HepG2 (cell line): ENCODE measurements around the gene RDH12. TPM values are rescaled to one million over a fixed set of nuclear protein-coding genes. Genes with fewer than 3 reads are reported as not detected.

Source experiments
- DNMT3B ChIP-seq: conservative IDR thresholded peaks from 2 replicates; pipeline ENCODE4 v1.6.1; 2016; ENCODE audit warnings: missing biosample characterization, control low read depth
- ELF1 ChIP-seq: sonication (generic); formaldehyde crosslinking; IDR thresholded peaks from 2 replicates; pipeline ENCODE4 v1.4.0; 2020; ENCODE audit warnings: missing genetic modification reagents
- ERF ChIP-seq: IDR thresholded peaks from 2 replicates; pipeline ENCODE4 v1.6.1; 2018; ENCODE audit warnings: missing biosample characterization, missing genetic modification reagents
- FIP1L1 ChIP-seq: fragments of 200-400 bp; formaldehyde crosslinking; IDR thresholded peaks from 2 replicates; pipeline ENCODE4 v1.6.1; 2018; ENCODE audit warnings: low read depth, mild to moderate bottlenecking, low read length, moderate library complexity, borderline replicate concordance; ENCODE audit not compliant: insufficient read depth
- HDAC1 ChIP-seq: sonication (generic); formaldehyde crosslinking; IDR thresholded peaks from 2 replicates; pipeline ENCODE4 v1.5.1; 2020; ENCODE audit warnings: mild to moderate bottlenecking, missing genetic modification reagents
- KLF11 ChIP-seq: IDR thresholded peaks from 2 replicates; pipeline ENCODE4 v1.6.1; 2016; ENCODE audit warnings: missing compliant biosample characterization
- MZF1 ChIP-seq: sonication (generic); formaldehyde crosslinking; IDR thresholded peaks from 2 replicates; pipeline ENCODE4 v1.8.1; 2023; ENCODE audit warnings: mild to moderate bottlenecking, missing genetic modification reagents, borderline replicate concordance
- NFE2L2 ChIP-seq: fragments of 150-350 bp; IDR thresholded peaks from 2 replicates; pipeline ENCODE4 v1.6.1; 2014; ENCODE audit warnings: low read length
- RFXAP ChIP-seq: sonication (generic); formaldehyde crosslinking; IDR thresholded peaks from 2 replicates; pipeline ENCODE4 v1.4.0; 2020; ENCODE audit warnings: missing genetic modification reagents, borderline replicate concordance
- SOX5 ChIP-seq: IDR thresholded peaks from 2 replicates; pipeline ENCODE4 v1.6.1; 2016; ENCODE audit warnings: borderline replicate concordance
- TARDBP ChIP-seq: sonication (generic); formaldehyde crosslinking; IDR thresholded peaks from 2 replicates; pipeline ENCODE4 v1.8.0; 2022; ENCODE audit warnings: mild to moderate bottlenecking, missing genetic modification reagents
- ZKSCAN5 ChIP-seq: sonication (generic); formaldehyde crosslinking; IDR thresholded peaks from 2 replicates; pipeline ENCODE4 v1.5.1; 2020; ENCODE audit warnings: mild to moderate bottlenecking, missing genetic modification reagents
- ZNF292 ChIP-seq: sonication (generic); formaldehyde crosslinking; IDR thresholded peaks from 2 replicates; pipeline ENCODE4 v1.8.1; 2022; ENCODE audit warnings: mild to moderate bottlenecking, low read depth, missing genetic modification reagents, borderline replicate concordance
- ZNF496 ChIP-seq: sonication (generic); formaldehyde crosslinking; IDR thresholded peaks from 2 replicates; pipeline ENCODE4 v1.8.1; 2023; ENCODE audit warnings: mild to moderate bottlenecking, moderate library complexity, missing genetic modification reagents; ENCODE audit not compliant: insufficient replicate concordance
- ZNF567 ChIP-seq: sonication (generic); formaldehyde crosslinking; IDR thresholded peaks from 2 replicates; pipeline ENCODE4 v1.8.1; 2023; ENCODE audit warnings: mild to moderate bottlenecking, missing genetic modification reagents, borderline replicate concordance
- ZNF737 ChIP-seq: sonication (generic); formaldehyde crosslinking; IDR thresholded peaks from 2 replicates; pipeline ENCODE4 v1.5.0; 2020; ENCODE audit warnings: missing genetic modification reagents, mild to moderate bottlenecking, borderline replicate concordance
- polyA plus RNA-seq, 8 experiments: library from polyadenylated mRNA; depleted of rRNA in 3 of 8; stranded (reverse) in 7 of 8; unstranded in 1 of 8; fragments of >200 nt; fragmentation: Illumina TruSeq in 4 of 8; extraction: Trizol in 4 of 8; gene quantifications; 2 replicates each; pipeline versions ENCODE4 v1.2.1 to v1.2.3, GENCODE V29; 2011 to 2016; ENCODE audit warnings: low read depth in 4 of 8, missing spikeins in 1 of 8, mixed read lengths in 1 of 8; ENCODE audit not compliant: insufficient read depth in 1 of 8
- total RNA-seq, 5 experiments: library from RNA; depleted of rRNA; stranded (reverse); fragments of >200 nt; fragmentation: Illumina TruSeq; extraction: Trizol; gene quantifications; 2 replicates each; pipeline ENCODE4 v1.2.3, GENCODE V29; 2016; ENCODE audit warnings: low read depth in 1 of 5
- TF ChIP-seq, protein P1 (sequence below): sonication (generic); formaldehyde crosslinking; IDR thresholded peaks from 2 replicates; pipeline ENCODE4 v1.4.0; 2020; ENCODE audit warnings: missing genetic modification reagents, mild to moderate bottlenecking, borderline replicate concordance
- TF ChIP-seq, protein P2 (sequence below): sonication (generic); formaldehyde crosslinking; IDR thresholded peaks from 2 replicates; pipeline ENCODE4 v1.8.0; 2022; ENCODE audit warnings: mild to moderate bottlenecking, missing genetic modification reagents; ENCODE audit not compliant: insufficient replicate concordance
- TF ChIP-seq, protein P3 (sequence below): sonication (generic); formaldehyde crosslinking; IDR thresholded peaks from 2 replicates; pipeline ENCODE4 v1.4.0; 2020; ENCODE audit warnings: missing genetic modification reagents, borderline replicate concordance
- TF ChIP-seq, protein P4 (sequence below): IDR thresholded peaks from 2 replicates; pipeline ENCODE4 v1.6.1; 2012; ENCODE audit warnings: low read depth, low read length, improper control_type of control experiment
- TF ChIP-seq, protein P5 (sequence below): sonication (generic); formaldehyde crosslinking; IDR thresholded peaks from 2 replicates; pipeline ENCODE4 v1.4.0; 2020; ENCODE audit warnings: missing genetic modification reagents

RDH12 gene
- total and polyA plus RNA-seq, 2 of the 13 experiments (the other 11 are each of a cell fraction or from before 2014, with no cell fraction given) = 1.6 to 2.1 TPM

DNA sequence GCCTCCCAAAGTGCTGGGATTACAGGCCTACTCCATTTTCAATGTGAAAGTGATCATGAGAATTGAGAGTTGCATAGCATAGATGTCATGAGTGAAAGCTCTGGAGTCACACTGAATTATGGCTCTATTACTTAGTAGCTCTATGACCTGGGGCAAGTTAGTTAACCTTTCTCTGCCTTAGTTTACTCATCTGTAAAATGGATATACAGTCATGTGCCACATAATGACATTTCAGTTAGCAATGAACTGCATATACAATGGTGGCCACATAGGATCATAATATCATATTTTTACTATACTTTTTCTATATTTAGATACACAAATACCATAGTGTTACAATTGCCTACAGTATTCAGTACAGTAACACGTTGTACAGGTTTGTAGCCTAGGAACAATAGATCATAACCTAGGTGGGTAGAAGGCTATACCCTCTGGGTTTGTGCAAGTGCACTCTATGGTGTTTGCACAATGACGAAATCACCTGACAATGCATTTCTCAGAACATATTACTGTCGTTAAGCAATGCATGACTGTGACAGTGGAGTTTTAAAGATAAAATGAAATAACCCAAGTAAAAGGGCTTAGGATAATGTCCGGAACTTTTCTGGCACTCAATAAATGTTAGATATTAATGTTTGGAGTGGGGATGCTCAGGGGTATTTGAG lies 61.6 kb downstream of the RDH12 start (continued):
- no peak for TF ChIP-seq FIP1L1
- no peak for TF ChIP-seq ZNF737
- no peak for TF ChIP-seq ELF1 (CRISPR knock-in tag)
- TF ChIP-seq DNMT3B (CRISPR knock-in tag) = no peak
- no peak for TF ChIP-seq ZNF567 (CRISPR knock-in tag)
- no peak for TF ChIP-seq RFXAP (CRISPR knock-in tag)
- TF ChIP-seq ZNF496 = no peak
- TF ChIP-seq ERF (CRISPR knock-in tag) = 0 out of 2 replicates have a peak, but pooled peaks have one; percentile 21
- TF ChIP-seq TARDBP = no peak
- TF ChIP-seq NFE2L2 = 0 out of 2 replicates have a peak, but pooled peaks have one; percentile 2
- TF ChIP-seq MZF1 = no peak
- TF ChIP-seq, protein P1, sequence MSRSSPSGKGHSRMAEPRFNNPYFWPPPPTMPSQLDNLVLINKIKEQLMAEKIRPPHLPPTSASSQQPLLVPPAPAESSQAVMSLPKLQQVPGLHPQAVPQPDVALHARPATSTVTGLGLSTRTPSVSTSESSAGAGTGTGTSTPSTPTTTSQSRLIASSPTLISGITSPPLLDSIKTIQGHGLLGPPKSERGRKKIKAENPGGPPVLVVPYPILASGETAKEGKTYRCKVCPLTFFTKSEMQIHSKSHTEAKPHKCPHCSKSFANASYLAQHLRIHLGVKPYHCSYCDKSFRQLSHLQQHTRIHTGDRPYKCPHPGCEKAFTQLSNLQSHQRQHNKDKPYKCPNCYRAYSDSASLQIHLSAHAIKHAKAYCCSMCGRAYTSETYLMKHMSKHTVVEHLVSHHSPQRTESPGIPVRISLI (CRISPR knock-in tag) = no peak
- TF ChIP-seq, protein P2, sequence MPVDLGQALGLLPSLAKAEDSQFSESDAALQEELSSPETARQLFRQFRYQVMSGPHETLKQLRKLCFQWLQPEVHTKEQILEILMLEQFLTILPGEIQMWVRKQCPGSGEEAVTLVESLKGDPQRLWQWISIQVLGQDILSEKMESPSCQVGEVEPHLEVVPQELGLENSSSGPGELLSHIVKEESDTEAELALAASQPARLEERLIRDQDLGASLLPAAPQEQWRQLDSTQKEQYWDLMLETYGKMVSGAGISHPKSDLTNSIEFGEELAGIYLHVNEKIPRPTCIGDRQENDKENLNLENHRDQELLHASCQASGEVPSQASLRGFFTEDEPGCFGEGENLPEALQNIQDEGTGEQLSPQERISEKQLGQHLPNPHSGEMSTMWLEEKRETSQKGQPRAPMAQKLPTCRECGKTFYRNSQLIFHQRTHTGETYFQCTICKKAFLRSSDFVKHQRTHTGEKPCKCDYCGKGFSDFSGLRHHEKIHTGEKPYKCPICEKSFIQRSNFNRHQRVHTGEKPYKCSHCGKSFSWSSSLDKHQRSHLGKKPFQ (CRISPR knock-in tag) = no peak
- TF ChIP-seq ZNF292 (CRISPR knock-in tag) = no peak
- TF ChIP-seq, protein P3, sequence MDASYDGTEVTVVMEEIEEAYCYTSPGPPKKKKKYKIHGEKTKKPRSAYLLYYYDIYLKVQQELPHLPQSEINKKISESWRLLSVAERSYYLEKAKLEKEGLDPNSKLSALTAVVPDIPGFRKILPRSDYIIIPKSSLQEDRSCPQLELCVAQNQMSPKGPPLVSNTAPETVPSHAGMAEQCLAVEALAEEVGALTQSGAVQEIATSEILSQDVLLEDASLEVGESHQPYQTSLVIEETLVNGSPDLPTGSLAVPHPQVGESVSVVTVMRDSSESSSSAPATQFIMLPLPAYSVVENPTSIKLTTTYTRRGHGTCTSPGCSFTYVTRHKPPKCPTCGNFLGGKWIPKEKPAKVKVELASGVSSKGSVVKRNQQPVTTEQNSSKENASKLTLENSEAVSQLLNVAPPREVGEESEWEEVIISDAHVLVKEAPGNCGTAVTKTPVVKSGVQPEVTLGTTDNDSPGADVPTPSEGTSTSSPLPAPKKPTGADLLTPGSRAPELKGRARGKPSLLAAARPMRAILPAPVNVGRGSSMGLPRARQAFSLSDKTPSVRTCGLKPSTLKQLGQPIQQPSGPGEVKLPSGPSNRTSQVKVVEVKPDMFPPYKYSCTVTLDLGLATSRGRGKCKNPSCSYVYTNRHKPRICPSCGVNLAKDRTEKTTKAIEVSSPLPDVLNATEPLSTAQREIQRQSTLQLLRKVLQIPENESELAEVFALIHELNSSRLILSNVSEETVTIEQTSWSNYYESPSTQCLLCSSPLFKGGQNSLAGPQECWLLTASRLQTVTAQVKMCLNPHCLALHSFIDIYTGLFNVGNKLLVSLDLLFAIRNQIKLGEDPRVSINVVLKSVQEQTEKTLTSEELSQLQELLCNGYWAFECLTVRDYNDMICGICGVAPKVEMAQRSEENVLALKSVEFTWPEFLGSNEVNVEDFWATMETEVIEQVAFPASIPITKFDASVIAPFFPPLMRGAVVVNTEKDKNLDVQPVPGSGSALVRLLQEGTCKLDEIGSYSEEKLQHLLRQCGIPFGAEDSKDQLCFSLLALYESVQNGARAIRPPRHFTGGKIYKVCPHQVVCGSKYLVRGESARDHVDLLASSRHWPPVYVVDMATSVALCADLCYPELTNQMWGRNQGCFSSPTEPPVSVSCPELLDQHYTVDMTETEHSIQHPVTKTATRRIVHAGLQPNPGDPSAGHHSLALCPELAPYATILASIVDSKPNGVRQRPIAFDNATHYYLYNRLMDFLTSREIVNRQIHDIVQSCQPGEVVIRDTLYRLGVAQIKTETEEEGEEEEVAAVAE = no peak
- no peak for TF ChIP-seq KLF11
- TF ChIP-seq, protein P4, sequence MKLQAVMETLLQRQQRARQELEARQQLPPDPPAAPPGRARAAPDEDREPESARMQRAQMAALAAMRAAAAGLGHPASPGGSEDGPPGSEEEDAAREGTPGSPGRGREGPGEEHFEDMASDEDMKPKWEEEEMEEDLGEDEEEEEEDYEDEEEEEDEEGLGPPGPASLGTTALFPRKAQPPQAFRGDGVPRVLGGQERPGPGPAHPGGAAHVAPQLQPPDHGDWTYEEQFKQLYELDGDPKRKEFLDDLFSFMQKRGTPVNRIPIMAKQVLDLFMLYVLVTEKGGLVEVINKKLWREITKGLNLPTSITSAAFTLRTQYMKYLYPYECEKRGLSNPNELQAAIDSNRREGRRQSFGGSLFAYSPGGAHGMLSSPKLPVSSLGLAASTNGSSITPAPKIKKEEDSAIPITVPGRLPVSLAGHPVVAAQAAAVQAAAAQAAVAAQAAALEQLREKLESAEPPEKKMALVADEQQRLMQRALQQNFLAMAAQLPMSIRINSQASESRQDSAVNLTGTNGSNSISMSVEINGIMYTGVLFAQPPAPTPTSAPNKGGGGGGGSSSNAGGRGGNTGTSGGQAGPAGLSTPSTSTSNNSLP = 0 out of 2 replicates have a peak, but pooled peaks have one; percentile 24
- no peak for TF ChIP-seq ZKSCAN5 (CRISPR knock-in tag)
- no peak for TF ChIP-seq HDAC1
- peak; percentile 85 for TF ChIP-seq SOX5 (CRISPR knock-in tag)
- TF ChIP-seq, protein P5, sequence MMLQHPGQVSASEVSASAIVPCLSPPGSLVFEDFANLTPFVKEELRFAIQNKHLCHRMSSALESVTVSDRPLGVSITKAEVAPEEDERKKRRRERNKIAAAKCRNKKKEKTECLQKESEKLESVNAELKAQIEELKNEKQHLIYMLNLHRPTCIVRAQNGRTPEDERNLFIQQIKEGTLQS (CRISPR knock-in tag) = peak; percentile 49; the same call in 1 of the 2 replicates
